GM19238 (cell line): Measurements from ENCODE around the gene SUMO2.
"Not testable (repeated sequence)": the region's sequence is repeated elsewhere in the genome, so short reads cannot be mapped to it uniquely, and the experiment has no call there.

Experiments
- DNase-seq: peaks from one replicate; pipeline ENCODE4 v3.0.0; 2011; ENCODE audit warnings: low spot score; ENCODE audit not compliant: insufficient read length

Gene SUMO2

GRCh38 chr17:75144816-75145512 is 37.8 kb downstream of the SUMO2 start:
- no peak for DNase-seq

GRCh38 chr17:75142236-75142971 is 40.4 kb downstream of the SUMO2 start:
- no peak for DNase-seq

GRCh38 chr17:75138519-75138918 is 44.2 kb downstream of the SUMO2 start:
- no peak for DNase-seq

- DNase-seq, result not testable (repeated sequence)
Measured at GRCh38 chr17:75137762-75138161, 45.0 kb downstream of the SUMO2 start.

- no peak for DNase-seq
Measured at GRCh38 chr17:75135946-75136345, 46.8 kb downstream of the SUMO2 start.

GRCh38 chr17:75135452-75135851 is 47.3 kb downstream of the SUMO2 start:
- no peak for DNase-seq

- DNase-seq, result not testable (repeated sequence)
Measured at GRCh38 chr17:75133607-75134347, 49.0 kb downstream of the SUMO2 start.

- no peak for DNase-seq
Measured at GRCh38 chr17:75133001-75133400, 49.8 kb downstream of the SUMO2 start.

- not testable (repeated sequence) for DNase-seq
Measured at GRCh38 chr17:75132018-75133000, 50.5 kb downstream of the SUMO2 start.

- DNase-seq, result peak; percentile 90
Measured at GRCh38 chr17:75131278-75132017, 51.3 kb downstream of the SUMO2 start, which contains the start of gene NT5C. TSS of gene NT5C (minus strand) at chr17:75131742. CDS start at chr17:75131707, 35 bp downstream.

- DNase-seq, result no peak
Measured at GRCh38 chr17:75130632-75131277, 52.0 kb downstream of the SUMO2 start.

GRCh38 chr17:75130059-75130631 is 52.6 kb downstream of the SUMO2 start:
- no peak for DNase-seq

- no peak for DNase-seq
Measured at GRCh38 chr17:75129576-75129975, 53.2 kb downstream of the SUMO2 start.

GRCh38 chr17:75128694-75129505 is 53.9 kb downstream of the SUMO2 start:
- DNase-seq, result no peak

GRCh38 chr17:75127936-75128335 is 54.8 kb downstream of the SUMO2 start:
- DNase-seq, result not testable (repeated sequence)

- no peak for DNase-seq
Measured at GRCh38 chr17:75126954-75127353, 55.8 kb downstream of the SUMO2 start.

- no peak for DNase-seq
Measured at GRCh38 chr17:75125984-75126383, 56.8 kb downstream of the SUMO2 start.

- DNase-seq, result no peak
Measured at GRCh38 chr17:75124819-75125162, 58.0 kb downstream of the SUMO2 start.
